ENCODE data around the gene MRPL50. TPM values are rescaled to one million over a fixed set of nuclear protein-coding genes. Genes with fewer than 3 reads are reported as not detected.

Gene MRPL50
- total RNA-seq, 2 donors from 2014 or later, result 15.5 to 17.4 TPM

- Mint-ChIP-seq H3K27me3 (ENCODE audit: insufficient read depth) (peaks cover 11% of the 10 kb centered on the region), H3K9me3 (peaks cover 5% of the 10 kb centered on the region), H3K4me1 (no peaks in the 10 kb centered on the region), H3K36me3 (ENCODE audit: low read depth) (no peaks in the 10 kb centered on the region), H3K27ac (no peak overlapping the region), H3K4me3 (no peak overlapping the region)
- Histone ChIP-seq H3K27ac (ENCODE audit: low read depth, low read length) (no peak overlapping the region), H3K9ac (ENCODE audit: extremely low read depth, low read length, poor library complexity, severe bottlenecking) (no peak overlapping the region), H3K4me1 (ENCODE audit: control insufficient read depth, insufficient read depth, low read length) (no peaks in the 10 kb centered on the region), H3K9me3 (ENCODE audit: control insufficient read depth, low read length) (peaks cover 9% of the 10 kb centered on the region), H3K36me3 (ENCODE audit: control insufficient read depth, insufficient read depth, low read length) (no peaks in the 10 kb centered on the region), H3K27me3 (ENCODE audit: control insufficient read depth, insufficient read depth, low read length, poor library complexity, severe bottlenecking) (peaks cover 4% of the 10 kb centered on the region), H3K4me3 (ENCODE audit: low read length) (no peak overlapping the region)
- WGBS, 2 experiments (ENCODE audit: insufficient coverage in 1 of 2, insufficient read length in 1 of 2), result 83% methylated on average over 1 to 5 of the region's 5 CpGs
- TF ChIP-seq, protein P1, sequence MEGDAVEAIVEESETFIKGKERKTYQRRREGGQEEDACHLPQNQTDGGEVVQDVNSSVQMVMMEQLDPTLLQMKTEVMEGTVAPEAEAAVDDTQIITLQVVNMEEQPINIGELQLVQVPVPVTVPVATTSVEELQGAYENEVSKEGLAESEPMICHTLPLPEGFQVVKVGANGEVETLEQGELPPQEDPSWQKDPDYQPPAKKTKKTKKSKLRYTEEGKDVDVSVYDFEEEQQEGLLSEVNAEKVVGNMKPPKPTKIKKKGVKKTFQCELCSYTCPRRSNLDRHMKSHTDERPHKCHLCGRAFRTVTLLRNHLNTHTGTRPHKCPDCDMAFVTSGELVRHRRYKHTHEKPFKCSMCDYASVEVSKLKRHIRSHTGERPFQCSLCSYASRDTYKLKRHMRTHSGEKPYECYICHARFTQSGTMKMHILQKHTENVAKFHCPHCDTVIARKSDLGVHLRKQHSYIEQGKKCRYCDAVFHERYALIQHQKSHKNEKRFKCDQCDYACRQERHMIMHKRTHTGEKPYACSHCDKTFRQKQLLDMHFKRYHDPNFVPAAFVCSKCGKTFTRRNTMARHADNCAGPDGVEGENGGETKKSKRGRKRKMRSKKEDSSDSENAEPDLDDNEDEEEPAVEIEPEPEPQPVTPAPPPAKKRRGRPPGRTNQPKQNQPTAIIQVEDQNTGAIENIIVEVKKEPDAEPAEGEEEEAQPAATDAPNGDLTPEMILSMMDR (conservative IDR thresholded peaks at IDR 0.05), result no peak
- DNase-seq, result no peak
Observed at GRCh38 chr9:101421653-101422065, 23.2 kb upstream of the MRPL50 start.

DNA sequence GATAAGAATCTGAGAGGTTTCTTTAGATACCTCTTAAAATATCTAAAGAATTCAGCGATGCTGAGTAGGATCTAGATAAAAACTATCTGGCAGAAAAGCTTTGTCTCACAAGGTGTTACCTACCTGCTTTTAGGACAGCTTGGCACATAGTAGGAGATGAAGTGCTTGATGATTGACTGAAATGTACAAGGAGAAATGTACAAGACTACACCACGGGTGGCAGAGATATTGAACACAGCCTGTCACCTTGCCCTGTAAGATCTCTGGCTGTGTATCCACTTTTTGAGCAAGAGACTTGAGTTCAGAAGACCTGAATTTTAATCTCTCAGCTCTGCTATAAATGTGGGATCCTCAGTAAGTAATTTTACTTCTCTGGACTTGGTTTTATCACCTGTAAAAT is 21.4 kb upstream of the MRPL50 start:
- Mint-ChIP-seq H3K9me3 (peaks cover 5% of the 10 kb centered on the region), H3K4me1 (no peaks in the 10 kb centered on the region), H3K36me3 (ENCODE audit: low read depth) (peaks cover 3% of the 10 kb centered on the region), H3K27me3 (ENCODE audit: insufficient read depth) (peaks cover 11% of the 10 kb centered on the region), H3K4me3 (no peak overlapping the region), H3K27ac (no peak overlapping the region)
- WGBS, 2 experiments (ENCODE audit: insufficient coverage in 1 of 2, insufficient read length in 1 of 2), result 74 to 88% methylated on average over 2 of the region's 2 CpGs
- H3K9ac ChIP-seq (ENCODE audit: extremely low read depth, low read length, poor library complexity, severe bottlenecking), result no peak overlapping the region
- H3K36me3 ChIP-seq (ENCODE audit: control insufficient read depth, insufficient read depth, low read length), result no peaks in the 10 kb centered on the region
- H3K4me1 ChIP-seq (ENCODE audit: control insufficient read depth, insufficient read depth, low read length), result no peaks in the 10 kb centered on the region
- no peak overlapping the region for H3K4me3 ChIP-seq (ENCODE audit: low read length)
- H3K9me3 ChIP-seq (ENCODE audit: control insufficient read depth, low read length), result peaks cover 9% of the 10 kb centered on the region
- DNase-seq, result no peak
- no peaks in the 10 kb centered on the region for H3K27me3 ChIP-seq (ENCODE audit: control insufficient read depth, insufficient read depth, low read length, poor library complexity, severe bottlenecking)
- no peak overlapping the region for H3K27ac ChIP-seq (ENCODE audit: low read depth, low read length)
- TF ChIP-seq, protein P1 (conservative IDR thresholded peaks at IDR 0.05), result no peak

GRCh38 chr9:101418518-101419430 is 20.4 kb upstream of the MRPL50 start:
- peaks cover 3% of the 10 kb centered on the region for H3K36me3 Mint-ChIP-seq (ENCODE audit: low read depth)
- 89 to 94% methylated on average over 6 to 7 of the region's 7 CpGs for WGBS, 2 experiments (ENCODE audit: insufficient coverage in 1 of 2, insufficient read length in 1 of 2)
- no peaks in the 10 kb centered on the region for H3K4me1 ChIP-seq (ENCODE audit: control insufficient read depth, insufficient read depth, low read length)
- DNase-seq, result no peak
- TF ChIP-seq, protein P1 (conservative IDR thresholded peaks at IDR 0.05), result no peak
- peaks cover 9% of the 10 kb centered on the region for H3K27me3 Mint-ChIP-seq (ENCODE audit: insufficient read depth)
- no peak overlapping the region for H3K4me3 Mint-ChIP-seq
- no peak overlapping the region for H3K27ac Mint-ChIP-seq
- no peaks in the 10 kb centered on the region for H3K27me3 ChIP-seq (ENCODE audit: control insufficient read depth, insufficient read depth, low read length, poor library complexity, severe bottlenecking)
- H3K4me3 ChIP-seq (ENCODE audit: low read length), result no peak overlapping the region
- H3K9me3 ChIP-seq (ENCODE audit: control insufficient read depth, low read length), result peaks cover 9% of the 10 kb centered on the region
- no peak overlapping the region for H3K9ac ChIP-seq (ENCODE audit: extremely low read depth, low read length, poor library complexity, severe bottlenecking)
- H3K9me3 Mint-ChIP-seq, result peaks cover 6% of the 10 kb centered on the region
- H3K27ac ChIP-seq (ENCODE audit: low read depth, low read length), result no peak overlapping the region
- H3K4me1 Mint-ChIP-seq, result no peaks in the 10 kb centered on the region
- H3K36me3 ChIP-seq (ENCODE audit: control insufficient read depth, insufficient read depth, low read length), result no peaks in the 10 kb centered on the region
